CD4-positive, alpha-beta T cell treated with Interleukin-4 for 4 hours (primary cell): ENCODE data around the gene GRAMD1A.
"Not testable (repeated sequence)": the region's sequence is repeated elsewhere in the genome, so short reads cannot be mapped to it uniquely, and the experiment has no call there.

ENCODE experiments used
- DNase-seq: peaks from one replicate; pipeline ENCODE4 v3.0.0-alpha.2; 2020

GRAMD1A gene

DNA sequence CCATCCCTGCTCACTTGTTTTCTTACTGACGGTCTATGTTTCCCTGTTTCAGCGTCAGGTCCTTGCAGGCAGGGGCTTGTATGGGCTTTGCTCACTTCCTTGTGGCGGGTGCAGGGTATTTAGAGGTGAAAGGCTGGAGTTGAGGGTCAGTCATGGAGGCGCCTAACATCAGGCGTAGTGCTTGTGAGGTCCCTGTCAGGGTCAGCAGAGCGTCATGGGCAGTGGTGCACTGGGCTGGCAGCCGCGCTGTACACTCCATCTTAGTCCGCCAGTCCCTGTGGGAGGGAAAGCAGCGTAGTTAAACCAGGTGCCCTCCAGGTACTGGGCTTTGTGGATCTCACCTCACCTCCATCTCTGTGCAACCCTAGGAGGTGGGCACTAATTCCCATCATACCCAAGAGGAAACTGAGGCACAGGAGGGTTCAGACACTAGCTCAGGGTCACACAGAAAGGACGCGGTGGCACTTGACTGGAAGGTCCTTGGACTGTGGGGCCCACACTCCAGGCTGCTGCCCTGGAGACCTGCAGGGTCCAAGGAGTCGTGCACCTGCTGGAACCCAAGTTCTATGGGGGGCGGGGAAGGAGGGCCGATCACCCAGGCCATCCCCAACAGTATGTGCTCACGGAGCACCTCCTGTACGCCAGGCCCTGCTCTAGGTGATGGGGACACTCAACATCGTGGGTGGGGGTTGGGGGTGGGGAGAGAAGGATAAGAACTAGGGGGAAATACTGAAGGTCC is 4.6 kb downstream of the GRAMD1A start:
- DNase-seq, result no peak

DNA sequence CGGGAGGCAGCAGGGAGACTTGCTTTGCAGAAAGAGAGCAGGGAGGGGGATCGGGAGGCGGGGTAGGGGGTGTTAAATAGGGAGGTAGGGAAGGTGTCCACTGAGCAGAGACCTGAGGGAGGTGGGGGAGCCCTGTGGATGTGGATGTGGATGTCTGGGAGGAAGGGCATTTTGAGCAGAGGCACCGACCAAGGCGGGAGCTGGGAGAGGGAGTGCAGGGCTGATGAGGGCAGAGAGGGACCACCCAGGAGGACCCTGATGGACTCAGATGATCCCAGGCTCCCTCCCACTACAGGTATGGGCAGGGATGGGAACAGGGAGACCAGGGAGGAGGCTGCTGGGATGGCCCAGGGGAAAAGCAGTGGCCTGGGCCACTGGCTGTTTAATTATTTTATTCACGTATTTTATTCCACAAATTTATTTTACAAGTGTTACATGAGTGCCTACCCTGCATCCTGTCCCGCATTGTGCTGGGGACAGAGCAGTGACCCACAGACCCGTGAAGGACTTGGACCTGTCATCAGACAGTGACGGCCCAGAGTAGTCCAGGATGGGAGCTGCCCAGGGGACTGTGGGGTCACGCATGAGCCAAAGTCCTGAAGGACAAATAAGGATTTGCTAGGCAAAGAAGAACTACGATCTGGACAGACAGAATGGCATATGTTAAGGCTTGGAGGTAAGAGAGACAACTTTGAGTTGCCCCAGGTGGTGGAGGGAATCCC is 5.3 kb downstream of the GRAMD1A start:
- no peak for DNase-seq

DNA sequence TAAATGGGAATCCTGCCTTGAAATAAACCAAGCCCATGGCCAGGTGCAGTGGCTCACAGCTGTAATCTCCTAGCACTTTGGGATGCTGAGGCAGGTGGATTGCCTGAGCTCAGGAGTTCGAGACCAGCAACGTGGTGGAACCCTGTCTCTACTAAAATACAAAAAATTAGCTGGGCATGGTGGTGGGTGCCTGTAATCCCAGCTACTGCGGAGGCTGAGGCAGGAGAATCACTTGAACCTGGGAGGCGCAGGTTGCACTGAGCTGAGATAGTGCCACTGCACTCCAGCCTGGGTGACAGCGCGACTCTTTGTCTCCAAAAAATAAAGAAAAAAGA is 5.9 kb downstream of the GRAMD1A start:
- DNase-seq, result not testable (repeated sequence)

DNA sequence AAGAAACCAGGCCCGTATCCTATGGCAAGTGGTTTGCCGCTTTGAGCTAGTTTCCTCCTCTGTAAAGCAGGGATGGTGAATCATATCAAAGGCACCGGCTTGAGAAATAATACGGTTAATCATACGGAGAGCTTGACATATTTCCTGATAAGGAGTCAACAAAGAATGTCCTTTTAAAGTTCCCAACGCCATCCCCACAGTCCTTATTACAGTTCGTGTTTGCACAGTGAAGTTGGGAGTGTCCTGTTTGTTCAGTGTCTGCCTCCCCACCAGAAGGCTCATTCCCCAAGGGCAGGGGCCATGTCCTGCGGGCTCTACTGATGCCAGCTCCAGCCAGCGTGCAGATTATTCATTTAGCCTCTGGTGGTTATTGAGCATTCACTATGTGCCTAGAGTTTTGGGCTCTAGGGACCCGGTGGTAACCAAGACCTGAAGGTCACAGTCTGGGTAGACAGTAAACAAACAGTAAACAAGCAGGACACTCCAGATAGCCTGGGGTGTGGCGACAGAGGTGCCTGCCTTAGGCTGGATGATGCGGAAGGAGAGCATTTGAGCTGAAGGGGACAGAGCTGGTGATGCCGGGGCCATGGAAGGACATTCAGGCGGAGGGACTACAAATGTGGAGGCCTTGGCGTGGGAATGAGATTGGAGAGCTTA is 6.3 kb downstream of the GRAMD1A start:
- no peak for DNase-seq

DNA sequence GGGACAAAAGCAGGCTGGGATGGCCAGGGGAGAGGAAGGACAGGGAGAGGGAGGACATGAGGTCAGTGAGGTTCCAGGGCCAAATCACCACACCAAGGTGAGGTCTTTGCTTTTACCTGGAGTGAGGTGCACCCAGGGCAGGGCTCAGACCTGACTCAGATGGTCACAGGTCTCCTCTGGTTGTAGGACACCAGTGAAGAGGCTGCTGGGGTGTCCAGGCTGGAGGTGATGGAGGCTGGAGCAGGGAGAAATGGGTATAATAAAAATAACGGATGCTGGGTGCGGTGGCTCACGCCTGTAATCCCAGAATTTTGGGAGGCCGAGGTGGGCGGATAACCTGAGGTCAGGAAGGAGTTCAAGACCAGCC is 6.9 kb downstream of the GRAMD1A start:
- DNase-seq, result no peak

DNA sequence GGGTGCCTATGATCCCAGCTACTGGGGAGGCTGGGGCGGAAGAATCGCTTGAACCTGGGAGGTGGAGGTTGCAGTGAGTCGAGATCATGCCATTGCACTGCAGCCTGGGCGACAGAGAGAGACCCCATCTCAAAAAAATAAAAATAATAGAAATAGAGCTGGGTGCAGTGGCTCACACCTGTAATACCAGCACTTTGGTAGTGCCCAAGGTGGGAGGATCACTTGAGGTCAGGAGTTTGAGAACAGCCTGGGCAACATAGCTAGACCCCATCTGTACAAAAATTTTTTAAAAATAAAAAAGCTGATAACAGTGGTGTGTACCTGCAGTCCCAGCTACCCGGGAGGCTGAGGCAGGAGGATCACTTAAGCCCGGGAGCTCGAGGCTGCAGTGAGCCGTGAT is 7.3 kb downstream of the GRAMD1A start:
- DNase-seq, result not testable (repeated sequence)

DNA sequence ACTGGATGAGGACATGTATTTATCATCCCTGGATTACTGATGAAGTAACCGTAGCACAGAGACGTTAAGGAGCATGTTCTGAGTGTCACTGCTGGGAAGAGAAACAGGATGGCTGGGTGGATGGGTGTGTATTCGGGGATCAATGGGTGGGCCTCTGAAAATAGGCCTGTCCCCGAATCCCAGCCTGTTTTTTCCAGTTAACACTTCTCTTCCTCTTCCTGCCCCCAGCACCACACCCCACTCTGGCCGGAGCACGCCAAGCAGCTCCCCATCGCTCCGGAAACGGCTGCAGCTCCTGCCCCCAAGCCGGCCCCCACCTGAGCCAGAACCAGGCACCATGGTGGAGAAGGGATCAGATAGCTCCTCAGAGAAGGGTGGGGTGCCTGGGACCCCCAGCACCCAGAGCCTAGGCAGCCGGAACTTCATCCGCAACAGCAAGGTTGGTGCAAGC is 8.8 kb downstream of the GRAMD1A start:
- no peak for DNase-seq

DNA sequence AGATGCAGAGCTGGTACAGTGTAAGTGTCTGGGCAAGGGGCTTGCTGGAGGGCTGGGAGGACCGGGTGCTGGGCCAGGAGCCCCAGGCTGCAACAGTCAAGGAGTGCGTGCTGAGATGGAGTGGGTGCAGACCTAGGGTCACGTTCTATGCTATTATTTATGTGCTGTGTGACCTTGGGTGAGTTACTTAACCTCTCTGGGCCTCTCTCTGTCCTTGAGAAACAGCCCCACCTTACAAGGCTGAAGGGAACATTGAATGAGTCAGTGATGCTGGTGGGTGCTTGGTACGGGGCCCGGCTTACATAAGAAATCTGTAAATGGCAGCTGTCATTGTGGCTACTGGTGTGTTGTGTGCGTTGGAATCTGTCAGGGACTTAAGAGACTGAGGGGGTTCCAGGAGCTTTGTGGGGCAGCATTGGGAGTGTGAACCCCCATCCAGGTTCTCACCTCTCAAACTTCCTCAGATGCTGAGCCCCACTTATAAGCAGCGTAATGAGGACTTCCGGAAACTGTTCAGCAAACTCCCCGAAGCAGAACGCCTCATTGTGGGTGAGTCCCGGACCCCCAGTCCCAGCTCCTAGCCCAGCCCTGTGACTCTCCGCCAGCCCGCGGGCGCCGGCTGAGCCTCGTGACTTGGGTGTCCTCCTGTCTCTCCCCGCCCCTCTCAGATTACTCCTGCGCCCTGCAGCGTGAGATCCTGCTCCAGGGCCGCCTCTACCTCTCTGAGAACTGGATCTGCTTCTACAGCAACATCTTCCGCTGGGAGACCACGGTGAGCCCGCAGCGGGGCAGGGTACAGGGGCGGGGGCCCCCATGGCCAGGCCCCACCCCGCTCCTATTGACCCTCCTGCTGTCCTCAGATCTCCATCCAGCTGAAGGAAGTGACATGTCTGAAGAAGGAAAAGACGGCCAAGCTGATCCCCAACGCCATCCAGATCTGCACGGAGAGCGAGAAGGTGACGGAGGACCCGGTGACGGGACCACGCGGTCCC is 9.6 kb downstream of the GRAMD1A start:
- DNase-seq, result no peak

DNA sequence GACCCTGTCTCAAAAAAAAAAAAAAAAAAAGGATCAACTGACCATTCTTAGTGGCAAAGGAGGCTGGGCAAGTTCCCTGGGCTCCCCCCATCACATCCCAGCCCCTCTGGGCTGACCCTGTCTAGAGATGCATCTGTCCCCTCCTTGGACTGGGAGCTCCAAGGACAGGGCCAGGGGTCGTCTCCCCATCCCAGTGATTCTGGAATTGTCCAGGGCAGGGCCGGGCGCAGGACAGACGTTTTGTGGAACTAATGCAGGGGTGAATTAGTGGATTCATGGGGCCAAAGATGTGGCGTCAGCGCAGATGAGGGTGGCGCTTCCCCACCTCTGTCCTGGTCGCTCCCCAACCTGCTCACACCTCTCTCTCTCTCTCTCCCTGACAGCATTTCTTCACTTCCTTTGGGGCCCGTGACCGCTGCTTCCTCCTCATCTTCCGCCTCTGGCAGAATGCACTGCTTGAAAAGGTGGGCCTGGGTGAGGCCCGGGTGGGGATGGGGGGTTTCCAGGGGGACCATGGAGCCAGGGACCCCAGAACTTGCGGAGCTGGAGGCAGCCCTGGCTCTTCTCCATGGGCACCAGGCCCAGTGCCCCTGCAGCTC is 11.1 kb downstream of the GRAMD1A start:
- DNase-seq, result peak; percentile 37

DNA sequence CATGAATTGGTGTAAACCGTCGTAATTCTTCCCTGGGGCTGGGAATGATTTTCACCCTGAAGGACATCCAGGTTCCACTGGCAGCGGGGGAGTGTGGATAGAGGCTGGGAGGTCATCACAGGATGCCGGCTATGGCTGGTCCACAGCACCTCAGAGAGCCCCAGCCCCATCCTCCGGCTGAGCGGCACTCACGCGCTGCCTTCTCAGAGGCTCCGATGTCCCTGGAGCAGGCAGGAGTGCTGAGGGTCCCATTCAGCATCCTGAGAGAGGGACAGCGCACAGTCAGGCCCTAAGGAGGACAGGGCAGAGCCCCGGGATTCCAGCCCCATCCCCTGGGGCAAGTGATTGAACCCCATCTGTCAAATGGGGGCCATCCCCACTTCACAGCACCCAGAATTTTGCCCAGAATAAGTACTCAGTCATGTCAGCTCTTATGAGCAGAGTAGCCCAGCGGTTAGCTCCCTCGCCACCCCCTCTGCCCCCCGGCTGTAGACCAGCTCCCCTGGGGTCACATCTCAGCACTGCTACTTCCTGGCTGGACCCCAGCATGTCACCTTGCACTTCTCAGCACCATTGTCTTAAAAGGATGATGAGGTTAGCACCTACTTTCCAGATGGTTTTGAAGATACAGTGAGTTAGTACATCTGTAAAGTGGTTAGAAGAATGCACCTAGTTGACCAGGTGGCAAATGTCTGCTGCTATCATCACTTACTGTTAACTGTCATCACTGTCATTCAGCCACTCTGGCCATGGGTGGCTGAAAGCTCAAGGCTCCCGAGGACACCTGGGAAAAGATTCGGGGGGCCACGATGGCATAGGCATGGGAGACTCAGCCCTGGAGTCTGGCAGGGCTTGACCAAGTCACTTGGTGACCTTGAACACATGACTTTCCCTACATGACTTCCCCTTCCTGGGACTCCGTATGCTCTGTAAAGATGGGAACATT is 11.9 kb downstream of the GRAMD1A start:
- DNase-seq, result peak; percentile 20

DNA sequence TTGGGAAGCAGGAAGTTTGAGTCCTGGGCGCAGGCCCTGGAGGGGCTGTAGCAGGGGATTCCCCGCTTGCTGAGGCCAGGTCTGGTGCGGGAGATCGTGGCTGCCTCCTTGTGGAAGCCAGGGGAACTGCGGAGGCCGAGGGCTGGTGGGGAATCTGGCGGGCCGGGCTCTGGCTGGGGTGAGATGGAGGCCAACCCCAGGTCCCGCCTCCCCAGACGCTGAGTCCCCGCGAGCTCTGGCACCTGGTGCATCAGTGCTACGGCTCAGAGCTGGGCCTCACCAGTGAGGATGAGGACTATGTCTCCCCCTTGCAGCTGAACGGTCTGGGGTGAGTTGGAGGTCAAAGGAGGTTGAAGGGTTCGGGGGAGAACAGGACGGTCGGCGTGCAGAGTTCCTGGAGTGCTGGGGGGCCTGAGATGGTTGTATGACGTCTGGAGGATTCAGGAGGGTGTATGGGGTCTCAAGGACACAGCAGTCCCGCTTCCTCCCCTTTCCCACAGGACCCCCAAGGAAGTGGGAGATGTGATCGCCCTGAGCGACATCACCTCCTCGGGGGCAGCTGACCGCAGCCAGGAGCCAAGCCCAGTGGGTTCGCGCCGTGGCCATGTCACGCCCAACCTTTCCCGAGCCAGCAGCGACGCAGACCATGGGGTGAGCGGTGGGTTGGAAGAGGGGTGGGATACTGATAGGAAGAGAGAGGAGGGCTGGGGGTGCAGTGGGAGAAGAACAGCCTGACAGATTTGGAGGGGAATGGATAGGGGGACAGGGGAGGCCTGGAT is 13.1 kb downstream of the GRAMD1A start:
- peak; percentile 75 for DNase-seq

DNA sequence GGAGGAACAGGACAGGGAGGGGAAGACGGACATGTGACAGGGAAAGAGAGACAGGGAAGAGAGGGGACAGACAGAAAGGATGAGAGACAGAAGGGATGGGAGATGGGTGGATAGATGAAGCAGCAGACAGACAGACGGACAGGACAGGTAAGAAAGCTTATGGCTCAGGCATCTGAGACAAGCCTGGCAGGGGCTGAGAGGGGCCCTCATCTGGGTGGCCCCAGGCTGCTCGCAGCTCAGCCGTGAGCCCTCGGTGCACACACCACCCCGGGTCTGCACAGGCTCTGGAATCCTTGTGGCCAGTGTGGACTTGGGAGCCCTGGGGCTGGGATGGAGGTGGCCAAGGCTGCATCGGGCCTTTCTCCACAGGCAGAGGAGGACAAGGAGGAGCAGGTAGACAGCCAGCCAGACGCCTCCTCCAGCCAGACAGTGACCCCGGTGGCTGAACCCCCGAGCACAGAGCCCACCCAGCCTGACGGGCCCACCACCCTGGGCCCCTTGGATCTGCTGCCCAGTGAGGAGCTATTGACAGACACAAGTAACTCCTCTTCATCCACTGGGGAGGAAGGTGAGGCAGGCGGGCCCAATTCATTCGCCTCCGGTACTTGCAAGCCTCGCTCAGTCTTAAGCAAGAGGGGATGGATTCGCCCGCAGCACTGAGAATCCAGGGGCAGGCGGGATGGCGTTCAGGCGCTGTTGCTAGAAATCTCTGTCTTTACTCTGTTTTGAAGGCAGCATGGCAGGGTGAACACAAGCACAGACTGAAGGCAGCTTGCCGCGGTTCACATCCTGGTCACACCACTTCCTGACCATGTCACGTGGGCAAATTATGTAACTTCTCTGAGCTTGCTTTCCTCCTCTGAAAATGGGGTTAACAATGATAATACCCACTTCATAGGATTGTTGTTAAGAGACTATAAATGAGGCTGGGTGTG is 14.0 kb downstream of the GRAMD1A start:
- DNase-seq, result peak; percentile 81

DNA sequence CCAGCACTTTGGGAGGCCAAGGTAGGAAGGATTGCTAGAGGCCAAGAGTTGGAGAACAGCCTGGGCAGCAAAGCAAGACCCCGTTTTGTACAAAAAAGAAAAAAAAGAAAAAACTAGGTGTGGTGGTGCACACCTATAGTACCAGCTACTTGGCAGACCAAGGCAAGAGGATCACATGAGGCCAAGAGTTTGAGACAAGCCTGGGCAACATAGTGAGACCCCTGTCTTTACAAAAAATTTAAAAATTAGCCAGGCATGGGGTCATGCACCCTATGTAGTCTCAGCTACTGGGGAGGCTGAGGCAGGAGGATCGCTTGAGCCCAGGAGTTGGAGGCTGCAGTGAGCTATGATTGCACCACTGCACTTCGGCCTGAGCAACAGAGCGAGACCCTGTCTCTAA is 14.7 kb downstream of the GRAMD1A start:
- DNase-seq, result not testable (repeated sequence)

DNA sequence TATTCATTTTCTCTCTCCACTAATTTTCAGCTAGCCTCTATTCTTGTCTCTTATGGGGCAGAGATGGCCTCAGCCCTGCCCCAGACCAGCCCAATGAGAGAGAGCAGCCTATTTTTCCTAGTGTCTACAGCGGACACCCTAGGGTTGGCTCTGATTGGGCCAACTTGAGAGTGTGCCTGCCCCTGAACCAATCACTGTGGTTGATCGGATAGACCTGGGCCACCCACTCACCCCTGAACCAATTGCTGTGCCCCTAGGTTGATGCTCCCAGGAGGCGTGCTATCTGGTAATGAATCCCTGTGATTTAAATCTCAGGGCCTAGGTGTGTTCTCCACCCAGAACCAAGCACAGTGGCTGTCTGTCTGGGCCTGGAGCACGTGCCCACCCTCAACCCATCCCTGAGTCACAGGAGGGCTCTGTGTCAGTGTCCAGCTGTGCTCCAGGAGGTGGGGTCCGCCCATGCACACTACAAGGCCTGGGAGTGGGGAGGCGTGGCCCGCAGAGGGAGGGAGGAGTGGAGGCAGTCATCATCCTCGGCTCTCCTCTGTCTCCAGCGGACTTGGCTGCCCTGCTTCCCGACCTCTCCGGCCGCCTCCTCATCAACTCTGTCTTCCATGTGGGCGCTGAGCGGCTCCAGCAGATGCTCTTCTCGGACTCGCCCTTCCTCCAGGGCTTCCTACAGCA is 15.3 kb downstream of the GRAMD1A start:
- no peak for DNase-seq

DNA sequence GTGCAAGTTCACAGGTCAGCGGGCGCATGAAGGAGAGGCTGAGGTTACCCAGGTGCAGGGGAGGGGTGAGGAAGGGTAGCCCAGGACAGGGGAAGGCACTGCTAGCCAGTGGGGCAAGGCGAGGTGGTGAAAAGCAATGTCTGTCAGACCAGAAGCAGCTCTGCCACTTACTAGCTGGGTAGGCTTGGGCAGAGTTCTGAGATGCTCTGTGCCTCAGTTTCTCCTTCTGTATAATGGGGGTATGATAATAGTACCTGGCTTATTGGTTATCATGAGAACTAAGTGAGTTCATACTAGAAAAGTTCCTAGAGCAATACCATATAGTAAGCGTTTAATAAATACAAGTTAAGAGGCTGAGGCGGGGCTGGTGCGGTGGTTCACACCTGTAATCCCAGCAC is 15.8 kb downstream of the GRAMD1A start:
- no peak for DNase-seq

DNA sequence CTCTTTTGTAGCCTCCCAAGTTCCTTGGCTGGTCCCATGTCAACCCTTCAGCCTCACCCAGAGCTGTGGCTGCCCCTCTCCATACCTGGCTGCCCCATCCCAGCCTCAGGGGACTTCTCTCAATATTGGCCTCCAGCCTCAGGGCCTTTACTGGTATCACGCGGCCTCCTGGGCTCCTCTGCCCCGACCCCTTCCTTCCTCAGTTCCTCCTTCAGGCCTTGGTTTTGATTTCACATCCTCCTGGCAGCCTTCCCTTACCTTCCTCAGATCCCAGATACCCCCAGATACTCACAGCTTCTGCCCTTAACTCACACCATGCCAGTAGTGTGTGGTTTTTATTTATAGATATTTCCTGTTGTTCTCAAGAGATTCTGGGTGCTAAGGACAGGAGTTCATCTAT is 17.4 kb downstream of the GRAMD1A start:
- no peak for DNase-seq

DNA sequence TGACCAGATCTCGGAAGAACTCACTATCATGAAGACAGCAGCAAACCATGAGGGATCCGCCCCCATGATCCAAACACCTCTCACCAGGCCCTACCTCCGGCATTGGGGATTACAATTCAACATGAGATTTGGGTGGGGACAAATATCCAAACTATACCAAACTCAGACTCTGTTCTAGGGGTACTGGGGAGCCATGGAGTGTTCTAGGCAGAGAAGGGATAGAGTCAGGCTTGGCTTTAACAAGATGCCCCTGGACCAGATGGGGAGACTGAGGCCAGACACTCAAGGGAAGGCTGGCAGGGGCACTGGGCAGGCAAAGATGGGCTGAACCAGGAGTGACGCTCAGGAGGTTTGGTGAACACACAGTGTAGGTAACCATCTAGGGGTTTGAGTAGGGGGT is 18.3 kb downstream of the GRAMD1A start:
- DNase-seq, result no peak

DNA sequence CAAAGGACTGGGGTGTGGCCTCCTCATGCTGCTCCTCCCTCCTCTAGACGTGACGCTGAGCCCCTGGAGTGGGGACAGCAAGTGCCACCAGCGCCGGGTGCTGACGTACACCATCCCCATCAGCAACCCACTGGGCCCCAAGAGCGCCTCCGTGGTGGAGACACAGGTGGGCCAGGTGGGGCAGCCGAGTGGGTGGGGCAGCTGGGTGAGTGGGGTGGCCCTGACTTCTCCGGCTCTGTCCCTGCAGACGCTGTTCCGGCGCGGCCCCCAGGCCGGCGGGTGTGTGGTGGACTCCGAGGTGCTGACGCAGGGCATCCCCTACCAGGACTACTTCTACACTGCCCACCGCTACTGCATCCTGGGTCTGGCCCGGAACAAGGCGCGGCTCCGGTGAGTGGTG is 19.0 kb downstream of the GRAMD1A start:
- DNase-seq, result no peak

DNA sequence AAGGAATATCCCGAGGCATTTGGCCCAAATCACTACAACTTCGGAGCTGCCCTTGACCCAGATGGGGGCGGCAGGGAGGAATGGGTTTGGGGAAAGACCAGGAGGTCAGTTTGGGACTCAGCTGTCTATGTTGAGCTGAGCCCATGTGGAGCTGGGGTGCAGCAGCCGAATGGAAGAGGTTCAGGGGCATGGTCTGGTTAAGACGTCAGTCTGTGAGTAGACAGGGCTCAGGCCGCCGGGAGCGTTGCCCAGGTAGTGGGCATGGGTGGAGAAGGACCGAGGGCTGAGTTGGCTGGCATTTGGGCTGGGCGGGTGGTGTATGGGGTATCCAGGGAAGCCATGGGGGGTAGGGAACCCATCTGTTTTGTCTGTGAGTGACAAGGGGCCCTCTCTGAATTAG is 20.9 kb downstream of the GRAMD1A start:
- no peak for DNase-seq
